Effector CD4-positive, alpha-beta T cell (primary cell): ENCODE data around the gene APOH. TPM values are rescaled to one million over a fixed set of nuclear protein-coding genes. Genes with fewer than 3 reads are reported as not detected.
"Not testable (repeated sequence)": the region's sequence is repeated elsewhere in the genome, so short reads cannot be mapped to it uniquely, and the experiment has no call there.

Source experiments
- DNase-seq: peaks from one replicate; pipeline ENCODE4 v3.0.0-alpha.2; 2020
- total RNA-seq: gene quantifications from one replicate; lab custom pipeline; 2026; lab: John Stamatoyannopoulos, UW

APOH gene, protein sequence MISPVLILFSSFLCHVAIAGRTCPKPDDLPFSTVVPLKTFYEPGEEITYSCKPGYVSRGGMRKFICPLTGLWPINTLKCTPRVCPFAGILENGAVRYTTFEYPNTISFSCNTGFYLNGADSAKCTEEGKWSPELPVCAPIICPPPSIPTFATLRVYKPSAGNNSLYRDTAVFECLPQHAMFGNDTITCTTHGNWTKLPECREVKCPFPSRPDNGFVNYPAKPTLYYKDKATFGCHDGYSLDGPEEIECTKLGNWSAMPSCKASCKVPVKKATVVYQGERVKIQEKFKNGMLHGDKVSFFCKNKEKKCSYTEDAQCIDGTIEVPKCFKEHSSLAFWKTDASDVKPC
- total RNA-seq: not detected

GRCh38 chr17:66228887-66229782 is at the start of gene APOH:
Gene APOH, minus strand, starts transcription at chr17:66229415. Its CDS starts 36 bp downstream, at chr17:66229379.
- DNase-seq: no peak

DNA sequence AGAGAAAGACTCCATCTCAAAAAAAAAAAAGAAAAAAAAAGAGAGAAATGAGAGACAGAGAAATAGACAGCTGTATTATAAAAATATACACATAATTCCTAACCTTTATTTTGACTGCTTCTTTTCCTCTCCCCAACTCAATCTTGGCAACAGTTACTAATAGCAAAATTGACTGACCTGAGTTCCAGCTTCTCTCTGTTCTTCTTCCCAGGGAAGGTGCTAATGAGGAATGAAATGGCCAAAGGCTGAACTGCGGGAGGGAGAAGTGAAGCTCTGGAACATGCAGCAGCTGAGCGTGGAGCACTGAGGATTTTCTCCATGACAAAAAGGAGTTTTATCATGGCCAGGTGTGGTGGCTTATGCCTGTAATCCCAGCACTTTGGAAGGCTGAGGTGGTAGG is 48.0 kb upstream of the APOH start:
- no peak for DNase-seq

GRCh38 chr17:66276328-66276937 is 47.2 kb upstream of the APOH start:
- no peak for DNase-seq

- no peak for DNase-seq
Observed at GRCh38 chr17:66275651-66276050, 46.4 kb upstream of the APOH start.

DNA sequence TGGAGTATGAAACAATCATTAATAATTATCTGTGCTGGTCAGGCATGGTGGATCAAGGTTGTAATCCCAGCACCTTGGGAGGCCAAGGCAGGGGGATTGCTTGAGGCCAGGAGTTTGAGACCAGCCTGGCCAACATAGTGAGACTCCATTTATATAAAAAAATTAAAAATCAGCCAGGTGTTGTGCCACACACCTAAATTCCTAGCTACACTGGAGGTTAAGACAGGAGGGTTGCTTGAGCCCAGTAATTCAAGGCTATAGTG is 44.3 kb upstream of the APOH start:
- DNase-seq: no peak

DNA sequence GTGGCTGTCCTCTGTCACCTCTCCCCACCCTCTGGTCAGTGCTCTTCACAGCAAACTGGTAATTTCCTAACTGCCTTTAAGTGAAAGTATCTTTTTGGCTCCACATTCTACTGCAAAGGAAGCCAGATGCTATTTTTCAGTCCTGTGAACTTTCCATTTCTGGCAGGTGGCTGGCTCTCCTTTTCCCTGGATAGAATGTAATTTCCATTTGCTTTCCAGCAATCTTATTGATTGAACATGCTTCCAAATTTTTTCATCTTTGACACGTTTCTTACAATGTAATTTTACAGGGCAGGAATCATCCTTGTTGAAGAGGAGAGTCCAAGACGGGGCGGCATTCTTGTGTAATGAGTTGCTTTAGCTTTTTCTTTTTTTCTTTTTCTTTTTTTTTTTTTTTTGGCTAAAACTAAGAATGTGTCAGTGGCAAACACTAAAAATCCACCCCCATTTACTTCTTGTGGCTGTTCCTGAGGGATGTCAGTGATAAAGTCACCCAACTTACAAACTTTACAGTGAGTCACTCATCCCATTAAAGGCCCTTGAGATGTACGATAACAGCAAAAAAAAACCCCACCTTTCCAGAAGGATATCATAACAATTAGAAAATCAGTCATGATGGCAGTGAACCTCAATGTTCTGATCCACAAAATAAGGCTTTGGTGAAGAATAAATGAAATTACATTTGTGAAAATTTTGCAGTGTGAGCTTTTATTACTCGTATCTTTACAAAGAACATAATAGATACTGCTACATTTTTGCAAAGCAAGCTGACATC is 43.8 kb upstream of the APOH start:
- no peak for DNase-seq

GRCh38 chr17:66271512-66271911 is 42.3 kb upstream of the APOH start:
- no peak for DNase-seq

DNA sequence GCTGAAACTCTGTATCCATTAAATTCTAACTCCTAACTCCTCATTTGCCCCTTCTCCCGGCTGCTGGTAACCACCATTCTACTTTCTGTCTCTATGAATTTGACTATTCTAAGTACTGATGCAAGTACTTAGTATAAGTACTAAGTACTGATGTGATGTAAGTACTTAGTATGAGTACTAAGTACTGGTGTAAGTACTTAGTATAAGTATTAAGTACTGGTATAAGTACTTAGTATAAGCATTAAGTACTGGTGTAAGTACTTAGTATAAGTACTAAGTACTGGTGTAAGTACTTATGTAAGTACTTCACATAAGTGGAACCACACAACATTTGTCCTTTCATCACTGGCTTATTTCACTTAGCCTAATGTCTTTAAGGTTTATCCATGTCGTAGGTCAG is 40.9 kb upstream of the APOH start:
- DNase-seq: no peak

DNA sequence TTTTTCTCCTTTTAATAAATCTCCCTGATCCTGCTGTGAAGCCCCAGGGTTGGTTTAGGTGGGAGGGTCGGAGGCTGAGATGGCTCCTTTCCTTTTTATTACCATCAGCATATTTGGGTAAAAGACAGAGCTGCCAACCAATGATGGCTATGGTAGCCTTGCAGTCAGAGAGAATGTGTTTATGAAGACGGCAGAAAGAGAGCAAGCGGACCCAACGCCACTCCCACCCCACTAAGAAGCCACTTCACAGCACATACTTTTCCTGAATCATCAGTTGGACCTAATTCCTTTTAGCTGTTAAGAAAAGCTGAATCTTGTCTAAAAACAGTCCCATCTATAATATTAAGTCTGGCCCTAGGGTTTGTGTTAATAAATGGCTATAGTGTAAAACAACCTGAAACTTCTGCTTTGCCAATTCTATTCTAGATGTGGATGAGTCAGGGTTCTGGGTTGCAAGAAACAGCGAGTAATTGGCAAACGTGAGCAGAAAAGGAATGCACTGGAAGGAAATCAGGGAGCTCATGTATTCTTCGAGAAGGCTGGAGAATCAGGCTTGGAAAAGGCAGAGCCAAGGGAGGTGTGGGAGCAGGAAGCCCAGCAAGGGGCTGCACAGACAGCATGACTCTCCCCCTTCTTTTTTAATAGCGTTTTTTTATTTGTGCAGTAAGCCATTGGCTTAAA is 39.2 kb upstream of the APOH start:
- no peak for DNase-seq

DNA sequence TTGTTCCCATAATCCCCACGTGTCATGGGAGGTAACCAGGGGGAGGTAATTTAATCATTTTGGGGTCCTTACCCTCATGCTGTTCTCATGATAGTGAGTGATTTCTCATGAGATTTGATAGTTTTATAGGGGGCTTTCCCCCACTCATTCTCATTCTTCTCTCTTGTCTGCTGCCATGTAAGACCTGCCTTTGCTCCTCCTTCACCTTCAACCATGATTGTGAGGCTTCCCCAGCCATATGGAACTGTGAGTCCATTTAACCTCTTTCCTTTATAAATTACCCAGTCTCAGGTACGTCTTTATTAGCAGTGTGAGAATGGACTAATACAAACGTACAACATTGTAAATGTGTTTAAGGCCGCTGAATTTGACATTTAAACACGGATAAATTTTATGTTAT is 35.5 kb upstream of the APOH start:
- DNase-seq: no peak

DNA sequence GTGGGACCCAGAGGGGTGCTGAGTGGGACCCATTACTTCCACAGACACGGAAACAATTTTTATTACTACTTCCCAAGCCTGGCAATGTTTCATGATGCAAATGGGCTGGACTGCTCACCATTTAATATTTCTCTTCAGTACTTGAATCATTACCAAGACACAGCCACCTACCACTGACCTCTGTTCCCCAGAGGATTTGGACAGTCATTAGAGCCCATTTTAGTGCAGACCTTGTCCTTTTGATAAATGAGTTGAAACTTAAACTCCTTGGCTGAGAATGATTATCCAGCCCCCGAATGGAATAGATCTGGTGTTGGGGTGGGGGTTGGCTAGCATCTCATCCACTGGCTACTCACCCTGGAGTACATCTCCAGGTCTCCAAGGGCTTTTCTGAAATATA is 33.6 kb upstream of the APOH start:
- no peak for DNase-seq

- no peak for DNase-seq
Observed at GRCh38 chr17:66260688-66261087, 31.5 kb upstream of the APOH start.

GRCh38 chr17:66260275-66260674 is 31.1 kb upstream of the APOH start:
- DNase-seq: no peak

DNA sequence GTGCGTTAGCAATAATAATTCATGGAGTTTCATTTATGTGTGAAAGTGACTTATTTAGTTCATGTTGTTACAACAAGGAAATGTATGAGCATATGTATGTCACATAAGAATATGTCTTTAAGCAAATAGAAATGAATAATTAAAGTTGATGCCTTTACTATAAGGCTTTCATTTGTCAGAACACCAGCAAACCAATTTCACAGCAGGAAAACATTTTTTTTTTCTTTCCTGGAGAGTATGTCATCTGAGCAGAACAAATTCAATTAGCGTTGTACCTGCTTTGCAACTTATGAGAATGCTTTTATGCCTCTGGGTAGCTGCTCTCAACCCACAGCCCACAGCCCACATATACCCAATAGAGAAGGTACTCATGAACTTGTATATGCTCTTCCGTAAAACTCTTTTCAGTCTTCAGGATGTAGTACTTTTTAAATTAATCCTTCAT is 26.3 kb upstream of the APOH start:
- DNase-seq: no peak

DNA sequence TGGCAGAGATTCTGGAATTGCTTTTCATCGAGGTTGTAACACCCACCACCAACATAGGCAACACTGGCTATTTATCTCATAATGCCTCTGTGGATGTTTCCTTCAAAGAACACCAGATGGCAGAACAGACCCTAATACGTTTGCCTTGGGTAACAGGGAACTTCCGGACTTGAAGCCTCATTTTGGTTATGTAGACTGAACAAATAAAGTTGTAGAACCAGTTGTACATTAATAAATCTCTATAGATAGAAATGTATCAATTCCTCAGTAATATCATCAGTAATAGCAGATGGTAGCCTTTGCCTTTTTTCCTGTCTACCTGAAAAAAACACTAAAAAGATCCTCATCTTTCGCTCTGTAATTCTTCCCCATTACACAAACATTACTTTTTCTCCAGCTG is 25.9 kb upstream of the APOH start:
- peak; percentile 16 for DNase-seq

DNA sequence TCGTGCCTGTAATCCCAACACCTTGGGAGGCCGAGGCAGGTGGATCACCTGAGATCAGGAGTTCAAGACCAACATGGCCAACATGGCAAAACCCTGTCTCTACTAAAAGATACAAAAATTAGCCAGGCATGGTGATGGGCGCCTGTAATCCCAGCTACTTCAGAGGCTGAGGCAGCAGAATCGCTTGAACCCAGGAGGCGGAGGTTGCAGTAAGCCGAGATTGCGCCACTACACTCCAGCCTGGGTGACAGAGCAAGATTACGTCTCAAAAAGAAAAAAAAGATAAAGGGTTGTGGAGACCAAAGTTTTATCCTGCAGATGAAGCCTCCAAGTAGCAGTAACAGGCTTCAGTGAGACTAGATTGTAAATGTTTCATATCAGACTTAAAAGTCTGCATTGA is 24.2 kb upstream of the APOH start:
- not testable (repeated sequence) for DNase-seq

GRCh38 chr17:66250686-66251085 is 21.5 kb upstream of the APOH start:
- no peak for DNase-seq

DNA sequence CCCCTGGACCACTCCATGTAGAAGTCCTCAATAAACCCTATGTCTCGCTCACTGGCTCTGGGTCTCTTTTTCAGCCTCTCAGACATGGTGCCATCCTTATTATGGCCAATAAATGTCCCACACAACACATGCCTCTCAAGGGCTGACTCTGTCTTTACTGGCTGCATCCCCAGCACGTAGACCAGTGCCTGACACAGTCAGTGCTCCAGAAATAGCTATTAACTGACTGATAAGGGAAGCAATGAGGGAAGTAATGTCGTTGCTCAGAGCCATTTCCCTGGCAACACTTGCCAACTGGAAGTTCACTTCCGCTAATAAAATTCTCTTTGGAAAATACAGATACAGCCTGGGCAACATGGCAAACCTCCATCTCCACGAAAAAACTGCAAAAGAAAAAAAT is 19.1 kb upstream of the APOH start:
- DNase-seq: no peak

GRCh38 chr17:66241839-66242238 is 12.6 kb upstream of the APOH start:
- DNase-seq: no peak

DNA sequence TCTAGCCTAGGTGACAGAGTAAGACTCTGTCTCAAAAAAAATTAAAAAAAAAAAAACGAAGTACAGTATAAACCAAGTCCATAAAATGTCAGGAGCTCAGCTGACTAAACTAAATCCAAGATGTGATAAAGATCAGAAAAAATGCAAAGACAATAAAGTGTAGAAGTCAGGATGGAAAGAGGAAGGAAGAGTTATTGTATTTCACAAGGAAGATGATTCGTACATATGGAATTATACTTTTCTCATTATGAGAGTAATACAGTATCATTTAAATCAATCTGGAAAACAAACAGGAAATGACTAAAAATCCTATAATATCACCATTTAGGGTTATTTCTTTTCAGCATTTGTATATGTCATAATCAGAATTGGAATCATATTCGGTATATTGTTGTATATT is 11.4 kb upstream of the APOH start:
- DNase-seq: no peak

DNA sequence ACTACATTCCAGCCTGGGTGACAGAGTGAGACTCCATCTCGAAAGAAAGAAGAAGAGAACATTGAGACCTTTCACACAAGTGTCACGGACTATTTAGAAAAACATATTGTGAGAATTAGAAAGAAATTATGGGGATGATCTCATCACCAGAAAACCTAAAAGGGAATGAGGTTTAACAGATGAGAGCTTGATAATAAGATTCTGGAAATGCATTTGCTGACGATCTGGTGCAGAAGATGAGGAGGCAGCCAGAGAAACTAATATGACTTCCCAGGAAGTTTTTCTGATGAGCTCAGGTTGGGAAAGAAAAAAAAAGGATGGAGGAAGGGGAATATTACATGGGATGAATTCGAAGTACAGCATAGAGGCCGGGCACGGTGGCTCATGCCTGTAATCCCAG is 10.8 kb upstream of the APOH start:
- DNase-seq: no peak

DNA sequence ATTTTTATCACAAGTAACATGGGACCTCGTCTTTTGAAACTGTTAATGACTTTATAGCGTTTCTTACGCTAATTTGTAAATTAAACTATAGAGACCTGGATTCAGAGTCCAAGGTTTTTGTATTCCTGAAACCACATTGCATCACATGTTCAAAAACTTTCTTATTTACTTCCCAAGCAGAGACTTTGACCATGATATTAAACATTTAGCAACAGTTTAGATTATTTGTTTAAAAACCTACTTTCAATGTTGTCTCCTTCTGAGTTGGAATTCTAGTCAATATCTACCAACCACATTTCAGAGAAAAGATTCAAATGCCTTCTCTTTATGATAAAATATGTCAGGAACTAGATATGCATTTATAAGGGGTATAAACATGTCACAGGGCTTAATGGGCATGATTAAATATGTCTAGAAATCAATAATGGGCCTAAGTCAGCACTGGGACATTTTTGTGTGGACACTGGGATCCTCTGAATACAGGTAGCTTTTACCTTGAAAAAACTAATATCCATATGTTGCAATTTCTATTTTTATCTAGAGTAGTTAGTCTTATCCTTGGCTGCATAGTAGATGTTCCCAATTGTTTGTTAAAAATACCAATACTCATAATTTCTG is 6.3 kb upstream of the APOH start:
- no peak for DNase-seq
